ENCODE data around the gene NOG. TPM values are rescaled to one million over a fixed set of nuclear protein-coding genes. Genes with fewer than 3 reads are reported as not detected.

Gene NOG
- total and polyA plus RNA-seq, 2 donors (not counting 3 experiments of a cell fraction or from before 2014, with no cell fraction given), result 0.63 to 2.3 TPM

GRCh38 chr17:56597495-56597990, 4.0 kb downstream of the NOG start:
- no peaks in the 10 kb centered on the region for H4K20me1 ChIP-seq (replicated peaks; ENCODE audit: control insufficient read depth, extremely low read depth, insufficient read depth, low read length)
- H3K79me2 ChIP-seq (ENCODE audit: control insufficient read depth, insufficient read depth, low read length), result no peaks in the 10 kb centered on the region
- H3K9me1 ChIP-seq (replicated peaks; ENCODE audit: control insufficient read depth, extremely low read depth, insufficient read depth, low read length), result no peaks in the 10 kb centered on the region
- intact Hi-C loops (cut with micrococcal nuclease), result loop anchor here (10.0 kb wide), 1 partner anchor 283 kb away; no protein-coding TSS in a partner anchor
- peak overlapping the region in 1 of 3 experiments; percentile 13 for H3K4me3 ChIP-seq (replicated peaks in 1 of 3; ENCODE audit: insufficient read depth in 1 of 3, low read depth in 1 of 3, low read length in 3 of 3)
- H2AFZ ChIP-seq (ENCODE audit: low read depth, low read length), result no peak overlapping the region
- ChIA-PET CTCF (interaction anchor here (0.6 to 10.6 kb wide), 9 partner anchors 14 to 182 kb away, joined by 3 to 473 read pairs (median 3); no protein-coding TSS in a partner anchor), POLR2A (no interaction called here)
- no peak for DNase-seq (ENCODE audit: low read depth, low spot score)
- H3K4me2 ChIP-seq (ENCODE audit: insufficient read depth, low read length), result peak overlapping the region; percentile 69
- no peaks in the 10 kb centered on the region for H3K9me3 ChIP-seq (replicated peaks; ENCODE audit: control insufficient read depth, insufficient read depth, low read length)
- H3K27me3 ChIP-seq (ENCODE audit: control insufficient read depth in 2 of 2, insufficient read depth in 2 of 2, low read length in 2 of 2), result peaks cover 30 to 42% of the 10 kb centered on the region in 2 experiments
- no peaks in the 10 kb centered on the region for H3K36me3 ChIP-seq (ENCODE audit: control insufficient read depth in 2 of 2, extremely low read depth in 1 of 2, insufficient read depth in 2 of 2, low read length in 2 of 2)
- no peak overlapping the region for H3K9ac ChIP-seq (replicated peaks; ENCODE audit: extremely low read depth, insufficient read depth, low read length)
- H3K27ac ChIP-seq (ENCODE audit: insufficient read depth, low read depth, low read length), result no peak overlapping the region
- no peak for FAIRE-seq
- TF ChIP-seq MYC (IDR thresholded peaks at IDR 0.05; ENCODE audit: low read depth, low read length), result no peak
- no peak for TF ChIP-seq JUN (IDR thresholded peaks at IDR 0.05; ENCODE audit: borderline replicate concordance, insufficient read depth, insufficient read length, low read depth)
- TF ChIP-seq FOS (IDR thresholded peaks at IDR 0.05; ENCODE audit: borderline replicate concordance, insufficient read depth, low read length), result no peak
- no peak for TF ChIP-seq GATA2 (IDR thresholded peaks at IDR 0.05; ENCODE audit: insufficient read depth, insufficient read length, low read depth, low read length)
- TF ChIP-seq MAX (IDR thresholded peaks at IDR 0.05; ENCODE audit: insufficient read depth, insufficient read length), result no peak
- no peak for TF ChIP-seq POLR2A (IDR thresholded peaks at IDR 0.05; ENCODE audit: low read depth, low read length)
- no peak for TF ChIP-seq CTCF (IDR thresholded peaks at IDR 0.05; ENCODE audit: extremely low read depth in 1 of 2, insufficient read depth in 1 of 2, low read depth in 1 of 2, low read length in 2 of 2)
- TF ChIP-seq EZH2 (IDR thresholded peaks at IDR 0.05; ENCODE audit: borderline replicate concordance, low read depth, low read length, severe bottlenecking), result no peak
- TF ChIP-seq POLR2AphosphoS5 (IDR thresholded peaks at IDR 0.05; ENCODE audit: insufficient read depth, low read depth, low read length), result no peak
- no TSS peak for BruUV-seq (replicated peaks)
- peaks cover 20% of the 10 kb centered on the region for H3K4me1 ChIP-seq (ENCODE audit: control insufficient read depth, extremely low read depth, insufficient read depth, low read length)
- dilution Hi-C loops (cut with MboI; ENCODE audit: extremely low pct_ligation_motif_present, low sequenced_read_pairs), result loop anchor here (25.0 kb wide), 1 partner anchor 115 kb away; no protein-coding TSS in a partner anchor

Measured in endothelial cell of umbilical vein (primary cell).